Measurements from ENCODE around the gene MAP2K5.

MAP2K5 gene

DNA sequence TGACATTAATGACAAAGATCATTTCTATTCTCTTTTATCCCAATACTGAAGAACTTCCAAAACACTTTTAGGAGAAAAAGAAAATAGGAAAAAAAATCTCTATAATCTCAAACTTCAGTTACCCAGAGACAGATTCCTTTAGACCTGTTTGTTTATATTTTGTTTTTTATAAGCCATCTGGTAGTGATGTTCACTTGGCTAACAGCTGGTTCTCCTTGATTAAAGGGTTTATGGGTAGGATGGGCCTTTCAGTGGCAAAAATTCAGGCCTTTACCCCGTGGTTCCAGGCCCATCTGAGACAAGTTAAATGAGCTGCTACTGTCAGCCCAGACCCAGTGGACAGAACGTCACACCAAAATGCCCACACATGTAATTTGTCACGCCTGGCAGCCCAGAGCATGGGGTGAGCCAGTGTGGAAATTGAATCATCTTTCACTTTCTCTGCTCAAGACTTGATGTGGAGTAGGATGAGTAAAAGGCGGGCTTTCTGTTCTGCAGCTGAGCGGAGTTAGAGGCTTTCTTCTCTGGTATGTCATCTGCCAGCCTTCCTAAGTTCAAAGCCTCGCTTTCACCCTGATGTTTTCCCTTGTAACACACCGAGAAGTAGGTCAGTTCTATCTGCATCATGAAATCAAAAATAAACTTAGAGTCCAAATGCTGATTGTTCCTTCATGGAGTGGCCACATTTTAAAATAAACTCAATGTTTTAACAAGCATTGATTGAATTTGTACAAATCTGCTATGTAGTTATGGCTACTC is 220.3 kb downstream of the MAP2K5 start:
- DNase-seq = no peak

GRCh38 chr15:67765701-67766100 is 223.2 kb downstream of the MAP2K5 start:
- no peak for DNase-seq

DNA sequence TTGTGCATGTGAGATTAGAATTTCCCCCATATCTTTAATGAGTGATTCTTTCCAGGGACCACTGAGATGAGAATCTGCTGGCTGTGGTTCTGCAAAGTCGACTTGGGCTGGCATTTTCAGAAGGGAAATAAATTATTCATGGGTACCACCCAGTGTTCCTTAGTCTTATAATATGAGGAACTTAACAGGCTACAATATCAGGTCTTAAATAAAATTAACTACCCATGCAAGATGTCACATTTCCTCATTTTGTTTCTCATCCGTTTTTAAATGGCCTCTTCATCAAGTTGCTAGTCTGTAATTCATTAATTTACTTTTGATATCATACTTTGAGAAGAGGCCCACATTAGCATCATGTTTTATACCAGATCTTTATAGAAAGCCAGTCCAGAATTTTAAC is 224.5 kb downstream of the MAP2K5 start:
- DNase-seq = no peak

DNA sequence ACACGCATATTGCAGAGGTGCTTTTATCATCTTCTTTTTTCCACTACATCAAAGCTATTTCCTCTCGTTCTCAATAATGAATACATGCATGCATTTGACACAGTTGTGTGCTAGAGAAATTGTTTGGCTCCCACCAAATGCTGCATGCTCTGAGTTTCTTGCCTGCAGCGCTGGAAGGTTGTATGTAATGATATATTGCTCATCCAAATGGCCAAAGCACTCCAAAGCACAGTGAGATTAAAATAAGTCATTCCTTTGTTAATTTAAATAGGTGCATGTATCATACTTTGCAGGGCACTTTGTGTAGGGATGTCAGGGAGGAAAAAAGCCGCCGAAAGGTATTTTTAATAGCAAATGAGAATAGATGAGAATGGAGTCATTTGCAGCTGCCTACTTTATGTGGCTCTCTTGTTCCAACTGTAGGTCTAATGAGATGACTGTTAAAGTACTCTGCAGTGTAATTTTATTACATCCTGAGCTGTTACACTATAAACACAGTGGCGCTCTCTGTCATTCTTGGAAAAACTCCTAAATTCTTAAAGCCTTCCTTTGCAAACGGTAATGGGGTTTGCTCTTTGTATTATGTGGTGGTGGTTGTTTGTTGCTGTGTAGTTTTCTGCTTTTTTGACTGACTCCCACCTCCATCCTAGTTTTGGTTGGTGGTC is 225.9 kb downstream of the MAP2K5 start:
- DNase-seq = no peak

GRCh38 chr15:67769497-67770357 is 227.2 kb downstream of the MAP2K5 start:
- DNase-seq = no peak

- DNase-seq = no peak
Observed at GRCh38 chr15:67770358-67770628, 227.8 kb downstream of the MAP2K5 start.

- no peak for DNase-seq
Observed at GRCh38 chr15:67771189-67771800, 228.8 kb downstream of the MAP2K5 start.

DNA sequence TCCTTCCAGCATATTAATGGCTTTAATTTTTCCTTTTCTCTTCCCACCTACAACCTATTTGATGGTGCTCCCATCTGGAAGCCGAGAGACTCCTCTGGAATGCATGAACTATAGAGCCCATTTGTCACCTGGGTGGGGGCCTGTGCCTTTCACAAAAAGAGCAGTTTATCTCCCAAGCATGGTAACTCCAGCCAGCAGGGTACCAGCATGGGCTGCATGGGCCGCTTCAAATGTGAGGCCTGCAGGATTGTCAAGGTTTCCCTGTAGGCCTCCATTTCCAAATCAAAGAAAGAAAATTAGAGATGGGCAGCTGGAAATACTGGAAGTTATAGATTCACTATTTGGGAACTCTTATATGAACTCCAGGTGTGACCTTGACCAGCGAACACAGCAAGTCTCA is 232.1 kb downstream of the MAP2K5 start:
- DNase-seq = no peak

DNA sequence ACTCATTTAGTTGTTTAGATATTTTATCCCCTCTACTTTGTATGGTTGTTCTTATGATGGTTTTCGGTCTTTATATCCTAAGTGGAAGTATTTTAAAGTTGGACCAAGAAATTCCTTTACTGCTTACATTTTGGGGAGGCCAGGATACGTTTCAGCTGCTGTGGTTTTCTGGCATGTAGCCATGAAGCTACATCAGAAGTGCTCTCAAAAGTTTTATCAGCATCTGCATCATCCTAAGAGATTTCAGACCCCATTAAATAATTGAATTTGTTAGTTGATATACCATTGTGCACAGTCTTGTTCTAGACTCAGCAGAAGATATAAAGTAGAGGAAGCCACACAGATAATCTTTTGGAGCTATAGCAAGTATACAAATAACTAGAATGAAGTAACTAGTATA is 232.7 kb downstream of the MAP2K5 start:
- no peak for DNase-seq

DNA sequence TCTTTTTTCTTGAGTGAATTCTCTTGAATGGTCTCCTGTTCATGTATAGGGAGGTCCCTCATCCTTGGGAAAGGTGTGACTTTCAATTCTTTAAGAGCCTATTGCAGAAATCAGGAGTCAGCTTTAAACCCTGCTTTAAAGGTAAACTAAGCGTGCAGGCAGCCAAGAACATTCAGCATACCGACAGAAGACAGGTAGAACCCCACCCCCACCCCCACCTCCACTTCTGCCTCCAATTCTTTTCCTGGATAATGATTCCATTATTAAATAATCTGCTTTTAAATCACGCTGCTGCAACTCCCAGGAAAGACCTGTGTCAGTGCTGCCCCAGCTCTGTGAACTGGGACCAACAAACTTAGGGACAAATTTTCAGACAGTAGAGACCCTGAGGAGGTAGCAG is 233.5 kb downstream of the MAP2K5 start:
- DNase-seq = no peak

DNA sequence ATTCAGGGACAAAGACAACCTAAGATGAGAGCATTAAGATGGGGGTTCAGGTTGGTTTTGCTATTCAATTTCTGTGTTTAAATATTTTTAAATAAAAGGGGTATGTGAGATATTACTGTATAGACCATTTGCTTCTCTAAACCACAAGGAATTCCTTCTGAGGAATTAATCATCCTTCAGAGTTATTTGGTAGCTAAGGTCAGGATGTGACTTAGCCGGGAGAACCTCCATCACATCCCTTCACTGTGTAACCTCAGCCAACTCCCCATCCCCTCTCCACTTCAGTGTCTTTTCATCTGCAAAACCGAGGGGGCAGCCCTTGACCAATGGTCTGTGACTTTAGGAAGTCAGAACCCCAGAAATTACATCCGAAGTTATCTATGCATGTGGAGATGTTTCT is 234.1 kb downstream of the MAP2K5 start:
- DNase-seq = no peak

DNA sequence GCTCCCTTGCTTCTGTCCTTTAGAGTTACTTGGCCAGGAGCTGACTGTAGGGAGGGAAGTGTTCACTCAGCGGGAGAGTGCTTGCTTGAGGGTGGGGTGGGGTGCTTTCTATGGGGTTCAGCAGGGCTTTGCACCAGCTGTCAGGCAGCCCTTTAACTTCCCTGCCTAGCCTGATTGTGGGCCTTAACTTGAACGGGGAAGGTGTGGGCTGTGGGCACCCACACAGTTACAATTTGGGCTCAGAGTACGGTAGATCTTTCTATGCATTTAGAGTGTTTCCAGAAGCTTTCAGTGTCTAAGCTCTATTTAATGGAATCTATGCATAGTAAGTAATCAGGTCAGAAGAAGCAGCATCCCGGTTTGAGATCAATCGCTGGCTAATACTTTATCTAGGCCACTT is 234.6 kb downstream of the MAP2K5 start:
- no peak for DNase-seq

GRCh38 chr15:67777773-67778172 is 235.3 kb downstream of the MAP2K5 start:
- no peak for DNase-seq

GRCh38 chr15:67778968-67779548 is 236.6 kb downstream of the MAP2K5 start:
- no peak for DNase-seq

GRCh38 chr15:67779549-67780111 is 237.1 kb downstream of the MAP2K5 start:
- DNase-seq = no peak

DNA sequence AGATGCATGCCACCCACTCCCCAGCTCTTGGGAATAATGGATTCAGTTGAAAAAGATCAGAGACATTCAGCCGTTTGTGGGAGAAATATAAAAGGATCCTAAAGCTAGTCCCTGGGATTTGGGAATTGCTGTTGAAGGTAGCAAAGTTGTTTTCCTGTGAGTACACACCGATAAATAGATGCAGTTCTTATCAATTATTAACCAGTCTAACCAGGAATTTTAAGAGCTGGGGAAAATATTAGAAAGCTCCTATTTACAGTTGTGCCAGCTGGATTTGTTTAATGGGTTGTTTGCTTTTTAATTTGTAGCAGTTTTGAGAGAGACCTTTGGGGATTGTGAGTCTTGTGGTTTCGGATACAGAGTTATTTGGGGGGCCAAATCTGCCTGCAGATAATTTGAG is 238.6 kb downstream of the MAP2K5 start:
- no peak for DNase-seq

GRCh38 chr15:67781907-67782690 is 239.6 kb downstream of the MAP2K5 start:
- no peak for DNase-seq

DNA sequence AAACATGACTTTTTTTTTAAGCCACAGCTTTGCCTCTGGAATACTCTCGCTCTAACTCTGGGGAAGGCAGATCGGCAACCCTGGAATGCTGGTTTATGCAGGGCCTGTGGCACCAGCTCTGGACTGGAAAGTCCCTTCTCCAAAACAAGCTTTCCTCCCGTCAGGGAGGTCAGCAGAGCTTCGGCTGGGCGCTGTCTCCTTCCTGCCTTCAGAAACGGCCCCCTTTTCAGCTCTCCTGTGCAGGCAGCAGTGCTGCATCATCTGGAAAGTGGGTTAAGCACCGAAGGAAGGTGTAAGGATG is 240.1 kb downstream of the MAP2K5 start:
- no peak for DNase-seq

GRCh38 chr15:67783303-67783702 is 240.8 kb downstream of the MAP2K5 start:
- peak; percentile 28 for DNase-seq

GRCh38 chr15:67784090-67784781 is 241.7 kb downstream of the MAP2K5 start:
- peak; percentile 13 for DNase-seq

- no peak for DNase-seq
Observed at GRCh38 chr15:67784856-67785430, 242.4 kb downstream of the MAP2K5 start.
